Erythroblast (primary cell): ENCODE data around the gene ABCA5.

Source experiments
- GATA1 ChIP-seq: IDR thresholded peaks from 2 replicates; pipeline ENCODE4 v1.6.1; 2011; ENCODE audit warnings: low read depth, mild to moderate bottlenecking, control low read depth, low read length, moderate library complexity
- POLR2A ChIP-seq: IDR thresholded peaks from 2 replicates; pipeline ENCODE4 v1.6.1; 2011; ENCODE audit warnings: mild to moderate bottlenecking, low read length

- TF ChIP-seq POLR2A (no peak), GATA1 (no peak)
Measured at GRCh38 chr17:69267219-69267618, 59.7 kb downstream of the ABCA5 start.
